HepG2 (cell line): Measurements from ENCODE around the gene AGPAT2. TPM values are rescaled to one million over a fixed set of nuclear protein-coding genes. Genes with fewer than 3 reads are reported as not detected.
A peak's percentile ranks its signal among the peaks of the same experiment; 100 is the strongest.

Experiments used
- ATAC-seq: fragments of 200-7000 bp; cut with Tn5 transposase; 3 replicates; pipeline ENCODE4 v1.9.1; 2020; ENCODE audit warnings: mild to moderate bottlenecking, moderate library complexity
- BruUV-seq: library from RNA; stranded (reverse); fragments of 400-500 nt; replicated peaks from 2 replicates; lab custom pipeline; 2021; lab: Mats Ljungman, UMichigan
- CTCF ChIA-PET: fragments of 300-600 bp; formaldehyde crosslinking; extraction: SDS; loops from one replicate; lab custom pipeline; 2021; ENCODE audit warnings: low total read pairs, inconsistent platforms, low intra/inter-chr PET ratio; lab: Yijun Ruan, JAX
- POLR2A ChIA-PET: fragments of 350-600 bp; sonication (Branson Sonifier 250); formaldehyde crosslinking; loops from one replicate; lab custom pipeline; 2020; ENCODE audit warnings: antibody characterized with exemption, inconsistent platforms; lab: Yijun Ruan, JAX
- DNase-seq: peaks from one replicate; pipeline ENCODE4 v3.0.0-alpha.2; 2015; ENCODE audit warnings: low spot score
- FAIRE-seq: peaks from 3 replicates; lab custom pipeline; 2011; peaks lifted over from hg19 to GRCh38; lab: Jason Lieb, UNC
- H2AFZ ChIP-seq: one replicate; pipeline ENCODE4 v1.6.1; 2011; ENCODE audit warnings: low read length, inconsistent platforms
- H3K27ac ChIP-seq: fragments of 300-600 bp; 3 replicates; pipeline ENCODE4 v1.8.0; 2011; ENCODE audit warnings: mixed run types, mild to moderate bottlenecking, mixed read lengths, low read length, inconsistent platforms; ENCODE audit not compliant: insufficient read depth; ENCODE audit errors: extremely low read length
- H3K27me3 ChIP-seq, 2 experiments: fragments of 200-600 bp in 1 of 2; 2 replicates in 1 of 2; 3 replicates in 1 of 2; pipeline versions ENCODE4 v1.6.0 to v1.8.0; 2011; ENCODE audit warnings: low read length in 2 of 2, mild to moderate bottlenecking in 2 of 2, moderate library complexity in 2 of 2, inconsistent platforms in 1 of 2; ENCODE audit not compliant: insufficient read depth in 2 of 2, control insufficient read depth in 1 of 2
- H3K36me3 ChIP-seq, 2 experiments: fragments of 200-600 bp in 1 of 2; replicated peaks in 1 of 2; 2 replicates in 1 of 2; 3 replicates in 1 of 2; pipeline versions ENCODE4 v1.5.1 to v1.8.0; 2011; ENCODE audit warnings: low read length in 2 of 2, inconsistent platforms in 1 of 2; ENCODE audit not compliant: insufficient read depth in 2 of 2, control insufficient read depth in 1 of 2
- H3K4me1 ChIP-seq: 2 replicates; pipeline ENCODE4 v1.5.1; 2012; ENCODE audit warnings: low read length, inconsistent platforms; ENCODE audit not compliant: insufficient read depth
- H3K4me2 ChIP-seq: 2 replicates; pipeline ENCODE4 v1.6.0; 2011; ENCODE audit warnings: low read depth, low read length, inconsistent platforms
- H3K4me3 ChIP-seq, 3 experiments: fragments of 200-600 bp in 1 of 3; sonication (generic), shearing (Covaris generic) in 1 of 3; replicated peaks in 1 of 3; 2 replicates each; pipeline ENCODE4 v1.5.1; 2011 to 2016; ENCODE audit warnings: low read length in 3 of 3, inconsistent platforms in 2 of 3, low read depth in 2 of 3, mild to moderate bottlenecking in 2 of 3, control low read depth in 1 of 3, mixed read lengths in 1 of 3; ENCODE audit not compliant: insufficient read depth in 1 of 3
- H3K79me2 ChIP-seq: one replicate; pipeline ENCODE4 v1.6.1; 2011; ENCODE audit warnings: low read length, inconsistent platforms; ENCODE audit not compliant: insufficient read depth
- H3K9ac ChIP-seq: 2 replicates; pipeline ENCODE4 v1.6.0; 2011; ENCODE audit warnings: mild to moderate bottlenecking, low read depth, low read length, inconsistent platforms; ENCODE audit not compliant: insufficient read depth
- H3K9me3 ChIP-seq: 2 replicates; pipeline ENCODE4 v1.5.1; 2012; ENCODE audit warnings: mild to moderate bottlenecking, low read length
- H4K20me1 ChIP-seq: 2 replicates; pipeline ENCODE4 v1.6.0; 2011; ENCODE audit warnings: inconsistent platforms, mild to moderate bottlenecking, low read length, moderate library complexity; ENCODE audit not compliant: insufficient read depth
- CEBPB ChIP-seq: IDR thresholded peaks from 2 replicates; pipeline ENCODE4 v1.6.1; 2011; ENCODE audit warnings: low read depth, low read length, improper control_type of control experiment, borderline replicate concordance
- PHF21A ChIP-seq: sonication (generic); formaldehyde crosslinking; IDR thresholded peaks from 2 replicates; pipeline ENCODE4 v1.5.0; 2020; ENCODE audit warnings: mild to moderate bottlenecking, missing genetic modification reagents
- PHF8 ChIP-seq: sonication (generic); formaldehyde crosslinking; IDR thresholded peaks from 2 replicates; pipeline ENCODE4 v1.5.0; 2020; ENCODE audit warnings: missing genetic modification reagents
- PITX1 ChIP-seq: sonication (generic); formaldehyde crosslinking; IDR thresholded peaks from 2 replicates; pipeline ENCODE4 v1.5.1; 2020; ENCODE audit warnings: mild to moderate bottlenecking, missing genetic modification reagents
- POLR2G ChIP-seq: fragments of 200-400 bp; formaldehyde crosslinking; IDR thresholded peaks from 2 replicates; pipeline ENCODE4 v1.6.1; 2018; ENCODE audit warnings: mild to moderate bottlenecking, low read depth, low read length, moderate library complexity
- TEAD2 ChIP-seq: sonication (generic); formaldehyde crosslinking; IDR thresholded peaks from 2 replicates; pipeline ENCODE4 v1.9.0; 2021; ENCODE audit warnings: missing genetic modification reagents
- THAP9 ChIP-seq: sonication (generic); formaldehyde crosslinking; IDR thresholded peaks from 2 replicates; pipeline ENCODE4; 2020; ENCODE audit warnings: missing genetic modification reagents, mild to moderate bottlenecking, borderline replicate concordance
- ZBTB39 ChIP-seq: sonication (generic); formaldehyde crosslinking; IDR thresholded peaks from 2 replicates; pipeline ENCODE4 v1.5.0; 2020; ENCODE audit warnings: missing genetic modification reagents
- ZNF777 ChIP-seq: sonication (generic); formaldehyde crosslinking; IDR thresholded peaks from 2 replicates; pipeline ENCODE4 v1.4.0; 2020; ENCODE audit warnings: missing genetic modification reagents
- ZSCAN30 ChIP-seq: sonication (generic); formaldehyde crosslinking; IDR thresholded peaks from 2 replicates; pipeline ENCODE4 v1.5.0; 2020; ENCODE audit warnings: mild to moderate bottlenecking, missing genetic modification reagents
- WGBS: methylation state at CpG from one replicate; pipeline ENCODE4 v1.1.6; 2017; ENCODE audit warnings: low lambda C conversion rate; 5-methylcytosine and 5-hydroxymethylcytosine counted together
- in situ Hi-C: cut with HindIII; loops from 2 replicates; pipeline ENCODE4 v1.10.0; 2017; ENCODE audit warnings: low pct_unique_long_range_greater_than_20kb; ENCODE audit not compliant: extremely low pct_ligation_motif_present
- intact Hi-C: fragments of 100-400 bp; cut with micrococcal nuclease; formaldehyde crosslinking; loops from one replicate; pipeline ENCODE4 v1.10.0; 2022; ENCODE audit not compliant: unreplicated experiment
- polyA plus RNA-seq, 8 experiments: library from polyadenylated mRNA; depleted of rRNA in 3 of 8; stranded (reverse) in 7 of 8; unstranded in 1 of 8; fragments of >200 nt; fragmentation: Illumina TruSeq in 4 of 8; extraction: Trizol in 4 of 8; gene quantifications; 2 replicates each; pipeline versions ENCODE4 v1.2.1 to v1.2.3, GENCODE V29; 2011 to 2016; ENCODE audit warnings: low read depth in 4 of 8, missing spikeins in 1 of 8, mixed read lengths in 1 of 8; ENCODE audit not compliant: insufficient read depth in 1 of 8
- total RNA-seq, 5 experiments: library from RNA; depleted of rRNA; stranded (reverse); fragments of >200 nt; fragmentation: Illumina TruSeq; extraction: Trizol; gene quantifications; 2 replicates each; pipeline ENCODE4 v1.2.3, GENCODE V29; 2016; ENCODE audit warnings: low read depth in 1 of 5
- TF ChIP-seq, protein P1 (sequence below): sonication (generic); formaldehyde crosslinking; IDR thresholded peaks from 2 replicates; pipeline ENCODE4 v1.8.0; 2022; ENCODE audit warnings: mild to moderate bottlenecking, missing genetic modification reagents, borderline replicate concordance

The AGPAT2 gene
- total and polyA plus RNA-seq, 2 of the 13 experiments (the other 11 are each of a cell fraction or from before 2014, with no cell fraction given): 3.9 to 25.8 TPM

DNA sequence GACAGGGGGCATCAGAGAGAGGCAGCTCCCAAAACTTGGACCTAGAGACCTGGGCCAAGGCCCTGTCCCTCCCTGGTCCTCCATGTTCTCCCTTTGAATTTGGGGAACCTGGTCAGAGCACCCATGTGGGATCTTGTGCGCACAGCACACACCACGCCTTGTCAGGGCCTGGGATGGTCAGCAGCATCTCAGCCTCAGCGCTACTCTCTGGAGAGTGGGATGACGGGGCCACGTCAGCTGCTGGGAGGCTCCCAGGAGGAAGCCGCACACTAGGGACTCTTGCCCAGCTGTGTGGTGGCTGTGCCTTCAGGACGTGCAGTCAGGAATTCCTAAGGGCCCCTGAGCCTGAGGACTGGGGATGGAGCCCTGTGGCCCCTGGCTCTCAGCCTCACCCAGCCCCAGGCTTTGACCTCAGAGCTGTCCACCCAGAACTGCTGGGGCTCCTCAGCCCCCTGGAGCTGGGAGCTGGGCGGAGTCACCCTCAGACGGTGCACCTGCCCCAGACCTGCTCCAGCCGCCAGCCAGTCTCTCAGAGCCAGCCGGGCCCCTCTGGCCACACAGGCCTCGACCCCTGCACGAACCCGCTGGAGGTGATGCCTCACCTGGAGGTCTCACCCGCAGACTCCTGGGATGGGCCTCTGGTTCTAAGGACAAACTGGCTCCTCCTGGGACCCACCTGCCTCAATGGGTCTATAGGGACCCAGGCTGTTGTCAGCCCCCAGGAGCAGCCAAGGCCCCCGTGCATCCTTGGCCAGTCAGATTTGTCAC, 62.9 kb downstream of the AGPAT2 start:
- peaks cover 30% of the 10 kb centered on the region; the same call in 1 of the 2 replicates for H4K20me1 ChIP-seq
- DNase-seq (no peak), FAIRE-seq (no peak), ATAC-seq (no peak)
- no peak overlapping the region for H3K27ac ChIP-seq
- no peak overlapping the region for H3K4me3 ChIP-seq
- no peak for TF ChIP-seq ZNF777 (CRISPR knock-in tag)
- TF ChIP-seq THAP9 (CRISPR knock-in tag): 0 out of 2 replicates have a peak, but pooled peaks have one; percentile 7
- in situ Hi-C loops (no loop called here), intact Hi-C loops (no loop called here)
- no peaks in the 10 kb centered on the region for H3K9me3 ChIP-seq
- H3K4me1 ChIP-seq: peaks cover 64% of the 10 kb centered on the region
- H2AFZ ChIP-seq: no peak overlapping the region
- 31% methylated on average over 14 of the region's 16 CpGs for WGBS
- POLR2A ChIA-PET: interaction anchor here (1.0 to 2.6 kb wide), 2 partner anchors 135 to 140 kb away, joined by 3 to 25 read pairs; no protein-coding TSS in a partner anchor
- H3K9ac ChIP-seq: no peak overlapping the region
- H3K79me2 ChIP-seq: no peaks in the 10 kb centered on the region
- no TSS peak for BruUV-seq
- H3K4me2 ChIP-seq: no peak overlapping the region
- peaks cover 39 to 90% of the 10 kb centered on the region in 2 experiments for H3K27me3 ChIP-seq
- CTCF ChIA-PET: no interaction called here
- no peaks in the 10 kb centered on the region for H3K36me3 ChIP-seq

DNA sequence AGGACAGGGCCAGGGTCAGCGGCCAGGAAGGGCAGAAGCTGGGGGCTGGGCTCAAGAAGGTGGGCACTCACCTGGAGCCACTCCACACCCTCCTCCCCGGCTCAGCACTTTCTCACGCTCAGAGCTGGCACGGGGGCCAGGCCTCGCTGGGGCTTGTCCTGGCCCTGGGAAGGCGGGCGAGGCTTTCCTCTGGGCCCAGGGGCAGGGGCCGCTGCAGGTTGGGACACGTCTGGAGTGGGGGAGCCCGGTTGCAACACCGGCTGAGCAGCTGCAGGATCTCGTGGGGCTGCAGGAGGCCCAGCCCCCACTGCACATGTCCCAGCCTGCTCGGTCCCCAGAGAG, 63.4 kb downstream of the AGPAT2 start:
- BruUV-seq: no TSS peak
- 0% methylated on average over 3 of the region's 13 CpGs for WGBS
- no peak overlapping the region for H2AFZ ChIP-seq
- intact Hi-C loops (no loop called here), in situ Hi-C loops (no loop called here)
- ATAC-seq (no peak), FAIRE-seq (no peak), DNase-seq (no peak)
- no peaks in the 10 kb centered on the region for H3K36me3 ChIP-seq
- peaks cover 40 to 90% of the 10 kb centered on the region in 2 experiments for H3K27me3 ChIP-seq
- no peak overlapping the region for H3K9ac ChIP-seq
- H3K9me3 ChIP-seq: no peaks in the 10 kb centered on the region
- no peak overlapping the region for H3K27ac ChIP-seq
- peaks cover 30% of the 10 kb centered on the region; the same call in 1 of the 2 replicates for H4K20me1 ChIP-seq
- no peaks in the 10 kb centered on the region for H3K79me2 ChIP-seq
- ChIA-PET CTCF (no interaction called here), POLR2A (no interaction called here)
- H3K4me2 ChIP-seq: no peak overlapping the region
- H3K4me3 ChIP-seq: no peak overlapping the region
- H3K4me1 ChIP-seq: peaks cover 70% of the 10 kb centered on the region
- TF ChIP-seq, protein P1, sequence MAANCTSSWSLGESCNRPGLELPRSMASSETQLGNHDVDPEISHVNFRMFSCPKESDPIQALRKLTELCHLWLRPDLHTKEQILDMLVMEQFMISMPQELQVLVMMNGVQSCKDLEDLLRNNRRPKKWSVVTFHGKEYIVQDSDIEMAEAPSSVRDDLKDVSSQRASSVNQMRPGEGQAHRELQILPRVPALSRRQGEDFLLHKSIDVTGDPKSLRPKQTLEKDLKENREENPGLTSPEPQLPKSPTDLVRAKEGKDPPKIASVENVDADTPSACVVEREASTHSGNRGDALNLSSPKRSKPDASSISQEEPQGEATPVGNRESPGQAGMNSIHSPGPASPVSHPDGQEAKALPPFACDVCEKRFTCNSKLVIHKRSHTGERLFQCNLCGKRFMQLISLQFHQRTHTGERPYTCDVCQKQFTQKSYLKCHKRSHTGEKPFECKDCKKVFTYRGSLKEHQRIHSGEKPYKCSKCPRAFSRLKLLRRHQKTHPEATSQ (CRISPR knock-in tag): no peak
- no peak for TF ChIP-seq POLR2G
- no peak for TF ChIP-seq ZSCAN30 (CRISPR knock-in tag)
- TF ChIP-seq CEBPB: no peak
- no peak for TF ChIP-seq TEAD2 (CRISPR knock-in tag)
- no peak for TF ChIP-seq ZBTB39 (CRISPR knock-in tag)
- TF ChIP-seq PHF8 (CRISPR knock-in tag): no peak
- no peak for TF ChIP-seq PITX1
- TF ChIP-seq PHF21A: no peak
